H1 (cell line): ENCODE results near the gene NHSL2. TPM values are rescaled to one million over a fixed set of nuclear protein-coding genes. Genes with fewer than 3 reads are reported as not detected.

ENCODE experiments used
- CTCF ChIA-PET: fragments of 300-600 bp; sonication (Branson Sonifier 250); formaldehyde crosslinking; loops from one replicate; lab custom pipeline; 2021; ENCODE audit not compliant: partially characterized antibody; lab: Charles Lee
- POLR2A ChIA-PET: fragments of 300-600 bp; sonication (Branson Sonifier 250); formaldehyde crosslinking; loops from one replicate; lab custom pipeline; 2021; ENCODE audit warnings: inconsistent platforms; ENCODE audit not compliant: partially characterized antibody; lab: Charles Lee
- DNase-seq, 2 experiments: peaks; one replicate each; pipeline versions ENCODE4 v3.0.0 to v3.0.0-alpha.2; 2010 to 2022; ENCODE audit warnings: low spot score in 2 of 2, low read depth in 1 of 2, mixed read lengths in 1 of 2
- FAIRE-seq: peaks from 2 replicates; lab custom pipeline; 2011; peaks lifted over from hg19 to GRCh38; lab: Jason Lieb, UNC
- H2AFZ ChIP-seq: 2 replicates; pipeline ENCODE4 v1.8.1; 2012; ENCODE audit warnings: low read length, inconsistent platforms
- H2AK5ac ChIP-seq: 2 replicates; pipeline ENCODE4 v1.6.1; 2013; ENCODE audit warnings: low read depth, low read length
- H2BK120ac ChIP-seq: replicated peaks from 2 replicates; pipeline ENCODE3; 2013; ENCODE audit warnings: low read depth, low read length, inconsistent platforms
- H2BK12ac ChIP-seq: 2 replicates; pipeline ENCODE4 v1.6.1; 2013; ENCODE audit warnings: low read depth, low read length
- H2BK15ac ChIP-seq: 2 replicates; pipeline ENCODE4 v1.6.1; 2013; ENCODE audit warnings: low read length
- H2BK20ac ChIP-seq: 2 replicates; pipeline ENCODE4 v1.6.1; 2013; ENCODE audit warnings: low read length
- H2BK5ac ChIP-seq: 2 replicates; pipeline ENCODE4 v1.6.1; 2013; ENCODE audit warnings: low read depth, low read length
- H3K14ac ChIP-seq: 2 replicates; pipeline ENCODE4 v1.6.1; 2013; ENCODE audit warnings: inconsistent platforms; ENCODE audit not compliant: insufficient read length
- H3K18ac ChIP-seq: 2 replicates; pipeline ENCODE4 v1.6.1; 2013; ENCODE audit warnings: low read length; ENCODE audit errors: extremely low read depth
- H3K23ac ChIP-seq: 2 replicates; pipeline ENCODE4 v1.6.1; 2013; ENCODE audit warnings: inconsistent platforms; ENCODE audit not compliant: insufficient read length
- H3K23me2 ChIP-seq: 2 replicates; pipeline ENCODE4 v1.6.1; 2013; ENCODE audit warnings: low read depth, low read length
- H3K27ac ChIP-seq: 2 replicates; pipeline ENCODE4 v1.6.1; 2011; ENCODE audit warnings: low read depth, low read length, inconsistent platforms
- H3K27me3 ChIP-seq, 4 experiments: replicated peaks in 1 of 4; 1 replicate in 1 of 4; 2 replicates in 3 of 4; pipeline versions ENCODE4 v1.6.1 to v1.8.1; 2011 to 2013; ENCODE audit warnings: low read length in 3 of 4, mild to moderate bottlenecking in 3 of 4, inconsistent platforms in 2 of 4, mixed read lengths in 2 of 4, moderate library complexity in 1 of 4; ENCODE audit not compliant: control insufficient read depth in 3 of 4, insufficient read depth in 3 of 4; ENCODE audit errors: extremely low read depth in 1 of 4
- H3K36me3 ChIP-seq, 4 experiments: 2 replicates each; pipeline versions ENCODE4 v1.6.1 to v1.8.1; 2011 to 2013; ENCODE audit warnings: mild to moderate bottlenecking in 4 of 4, low read length in 3 of 4, moderate library complexity in 2 of 4, control low read depth in 1 of 4, inconsistent platforms in 1 of 4; ENCODE audit not compliant: insufficient read depth in 4 of 4, control insufficient read depth in 2 of 4
- H3K4ac ChIP-seq: replicated peaks from 2 replicates; pipeline ENCODE3; 2013; ENCODE audit warnings: low read length, low read depth, mixed read lengths, inconsistent platforms; ENCODE audit not compliant: insufficient read length
- H3K4me1 ChIP-seq, 4 experiments: replicated peaks in 1 of 4; 1 replicate in 1 of 4; 2 replicates in 3 of 4; pipeline versions ENCODE4 v1.6.1 to v1.8.1; 2011 to 2013; ENCODE audit warnings: low read length in 3 of 4, inconsistent platforms in 2 of 4, mixed read lengths in 1 of 4; ENCODE audit not compliant: insufficient read depth in 4 of 4, control insufficient read depth in 3 of 4
- H3K4me2 ChIP-seq, 2 experiments: 2 replicates each; pipeline versions ENCODE4 v1.6.1 to v1.8.1; 2011 to 2013; ENCODE audit warnings: low read depth in 2 of 2, low read length in 2 of 2, control low read depth in 1 of 2, inconsistent platforms in 1 of 2, mild to moderate bottlenecking in 1 of 2; ENCODE audit not compliant: insufficient read depth in 1 of 2
- H3K4me3 ChIP-seq, 4 experiments: fragments of 200-600, 300-600 bp in 1 of 4; sonication (generic), shearing (Covaris generic), sonication (Bioruptor Twin) in 1 of 4; 2 replicates each; pipeline versions ENCODE4 v1.5.1 to v1.8.1; 2011 to 2016; ENCODE audit warnings: low read length in 4 of 4, low read depth in 3 of 4, control low read depth in 2 of 4, inconsistent platforms in 2 of 4, mild to moderate bottlenecking in 2 of 4, mixed read lengths in 1 of 4, moderate library complexity in 1 of 4; ENCODE audit not compliant: insufficient read depth in 2 of 4; ENCODE audit errors: extremely low read depth in 1 of 4
- H3K56ac ChIP-seq: replicated peaks from 2 replicates; pipeline ENCODE3; 2013; ENCODE audit warnings: low read depth, mild to moderate bottlenecking, mixed read lengths, low read length, inconsistent platforms; ENCODE audit not compliant: insufficient read length
- H3K79me1 ChIP-seq: 2 replicates; pipeline ENCODE4 v1.6.1; 2013; ENCODE audit warnings: low read depth, low read length, control low read depth
- H3K79me2 ChIP-seq, 2 experiments: 2 replicates each; pipeline versions ENCODE4 v1.6.1 to v1.8.1; 2012 to 2013; ENCODE audit warnings: low read length in 2 of 2, mild to moderate bottlenecking in 2 of 2, inconsistent platforms in 1 of 2; ENCODE audit not compliant: insufficient read depth in 2 of 2, control insufficient read depth in 1 of 2
- H3K9ac ChIP-seq, 4 experiments: replicated peaks in 1 of 4; 1 replicate in 1 of 4; 2 replicates in 3 of 4; pipeline versions ENCODE4 v1.6.1 to v1.8.1; 2011 to 2013; ENCODE audit warnings: low read depth in 3 of 4, low read length in 3 of 4, control low read depth in 2 of 4, mild to moderate bottlenecking in 2 of 4, moderate library complexity in 2 of 4, inconsistent platforms in 1 of 4; ENCODE audit errors: extremely low read depth in 1 of 4
- H3K9me3 ChIP-seq, 2 experiments: 2 replicates each; pipeline versions ENCODE4 v1.6.1 to v1.8.1; 2012 to 2013; ENCODE audit warnings: mild to moderate bottlenecking in 2 of 2, moderate library complexity in 2 of 2, control low read depth in 1 of 2, inconsistent platforms in 1 of 2, low read depth in 1 of 2, low read length in 1 of 2, mixed read lengths in 1 of 2; ENCODE audit not compliant: insufficient read depth in 2 of 2
- H4K20me1 ChIP-seq, 2 experiments: replicated peaks in 1 of 2; 2 replicates each; pipeline versions ENCODE3 to v1.8.1; 2011 to 2013; ENCODE audit warnings: inconsistent platforms in 2 of 2, low read length in 2 of 2, mild to moderate bottlenecking in 1 of 2; ENCODE audit not compliant: insufficient read depth in 2 of 2, control insufficient read depth in 1 of 2
- H4K5ac ChIP-seq: 2 replicates; pipeline ENCODE4 v1.6.1; 2013; ENCODE audit warnings: low read length, low read depth, mixed read lengths, inconsistent platforms; ENCODE audit not compliant: insufficient read length
- H4K8ac ChIP-seq: 2 replicates; pipeline ENCODE4 v1.8.0; 2013; ENCODE audit warnings: mild to moderate bottlenecking, moderate library complexity, low read length, inconsistent platforms; ENCODE audit not compliant: insufficient read depth; ENCODE audit errors: extremely low read depth
- H4K91ac ChIP-seq: replicated peaks from 2 replicates; pipeline ENCODE3; 2013; ENCODE audit warnings: low read length, mixed read lengths, inconsistent platforms; ENCODE audit not compliant: insufficient read length
- GTF2F1 ChIP-seq: IDR thresholded peaks from 2 replicates; pipeline ENCODE4 v1.6.1; 2012; ENCODE audit warnings: low read depth, low read length, improper control_type of control experiment, borderline replicate concordance
- KDM5A ChIP-seq: fragments of 200-600 bp; IDR thresholded peaks from 2 replicates; pipeline ENCODE4 v1.7.1; 2012; ENCODE audit warnings: mild to moderate bottlenecking, low read length, inconsistent platforms, mixed read lengths
- WGBS, 2 experiments: shearing (Covaris generic) in 1 of 2; methylation state at CpG; one replicate each; pipeline versions ENCODE4 v1.1.6 to v1.1.7; 2013 to 2015; ENCODE audit warnings: low lambda C conversion rate in 2 of 2, mixed read lengths in 2 of 2, inconsistent platforms in 1 of 2, low coverage in 1 of 2, missing lambda C conversion rate in 1 of 2; ENCODE audit not compliant: insufficient replicate concordance in 2 of 2, insufficient coverage in 1 of 2, insufficient read length in 1 of 2; ENCODE audit errors: extremely low coverage in 1 of 2, missing lambda C conversion rate in 1 of 2; 5-methylcytosine and 5-hydroxymethylcytosine counted together
- polyA plus RNA-seq, 7 experiments: library from polyadenylated mRNA; depleted of rRNA in 3 of 7; stranded (reverse) in 5 of 7; unstranded in 2 of 7; fragments of >200 nt in 5 of 7; fragments of 200-250 nt in 2 of 7; gene quantifications; 1 replicate in 5 of 7; 2 replicates in 1 of 7; 4 replicates in 1 of 7; pipeline versions ENCODE4 v1.2.1 to v1.2.3, GENCODE V29; 2011 to 2013; ENCODE audit warnings: missing spikeins in 2 of 7, mixed read lengths in 2 of 7
- total RNA-seq: library from RNA; stranded (reverse); fragmentation: NEBNext Ultra II Directional; extraction: Animal tissue kit (Norgen Biotek cat#: 25700); gene quantifications from 2 replicates; pipeline ENCODE4 v1.2.1, GENCODE V29; 2021
- TF ChIP-seq, protein P1 (sequence below): IDR thresholded peaks from 2 replicates; pipeline ENCODE4 v1.6.1; 2011; ENCODE audit warnings: low read length, improper control_type of control experiment
- TF ChIP-seq, protein P2 (sequence below): IDR thresholded peaks from 2 replicates; pipeline ENCODE4 v1.6.1; 2012; ENCODE audit warnings: inconsistent platforms
- TF ChIP-seq, protein P3 (sequence below): IDR thresholded peaks from 2 replicates; pipeline ENCODE4 v1.6.1; 2011; ENCODE audit warnings: low read depth, mild to moderate bottlenecking, low read length; ENCODE audit not compliant: insufficient read depth

Gene NHSL2
- total and polyA plus RNA-seq, 2 of the 8 experiments (the other 6 are each of a cell fraction or from before 2014, with no cell fraction given), result 3.7 to 7.2 TPM

DNA sequence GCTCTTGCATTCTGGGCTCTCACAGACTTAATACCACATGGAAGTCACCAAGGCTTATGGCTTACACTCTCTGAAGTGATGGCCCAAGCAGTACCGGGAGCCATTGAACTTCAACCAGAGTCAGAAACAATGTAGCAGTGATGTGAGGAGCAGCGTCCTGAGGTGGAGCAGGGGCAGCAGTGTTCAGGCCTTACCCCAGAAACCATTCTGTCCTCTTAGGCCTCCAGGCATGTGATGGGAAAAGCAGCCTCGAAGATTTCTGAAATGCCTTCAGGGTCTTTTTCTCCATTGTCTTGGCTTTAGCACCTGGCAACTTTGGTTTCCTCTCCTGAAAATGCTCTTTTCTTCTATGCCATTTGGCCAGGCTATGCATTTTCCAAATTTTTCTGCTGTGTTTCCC lies 248.1 kb downstream of the NHSL2 start:
- Histone ChIP-seq H3K79me2 (no peaks in the 10 kb centered on the region), H3K27me3 (no peaks in the 10 kb centered on the region), H3K27ac (no peak overlapping the region), H3K9ac (no peak overlapping the region), H3K36me3 (no peaks in the 10 kb centered on the region), H3K23ac (no peak overlapping the region), H4K20me1 (no peaks in the 10 kb centered on the region), H3K18ac (no peak overlapping the region), H3K9me3 (peaks cover 3 to 6% of the 10 kb centered on the region in 2 experiments; a peak in 2 of 4 replicates), H3K4ac (no peak overlapping the region), H3K56ac (no peak overlapping the region), H2BK20ac (no peak overlapping the region), H4K91ac (no peak overlapping the region), H2BK5ac (no peak overlapping the region), H3K4me1 (no peaks in the 10 kb centered on the region), H2AK5ac (no peak overlapping the region), H3K23me2 (no peaks in the 10 kb centered on the region), H3K4me2 (no peak overlapping the region), H4K8ac (no peak overlapping the region), H2AFZ (no peak overlapping the region), H3K14ac (no peak overlapping the region), H3K79me1 (no peaks in the 10 kb centered on the region), H2BK15ac (no peak overlapping the region), H2BK120ac (no peak overlapping the region), H4K5ac (no peak overlapping the region), H3K4me3 (no peak overlapping the region), H2BK12ac (no peak overlapping the region)
- DNase-seq (no peak), FAIRE-seq (no peak)
- ChIA-PET CTCF (no interaction called here), POLR2A (no interaction called here)
- TF ChIP-seq, protein P1, sequence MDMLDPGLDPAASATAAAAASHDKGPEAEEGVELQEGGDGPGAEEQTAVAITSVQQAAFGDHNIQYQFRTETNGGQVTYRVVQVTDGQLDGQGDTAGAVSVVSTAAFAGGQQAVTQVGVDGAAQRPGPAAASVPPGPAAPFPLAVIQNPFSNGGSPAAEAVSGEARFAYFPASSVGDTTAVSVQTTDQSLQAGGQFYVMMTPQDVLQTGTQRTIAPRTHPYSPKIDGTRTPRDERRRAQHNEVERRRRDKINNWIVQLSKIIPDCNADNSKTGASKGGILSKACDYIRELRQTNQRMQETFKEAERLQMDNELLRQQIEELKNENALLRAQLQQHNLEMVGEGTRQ, result no peak
- TF ChIP-seq GTF2F1 (no peak), KDM5A (no peak)
- TF ChIP-seq, protein P2, sequence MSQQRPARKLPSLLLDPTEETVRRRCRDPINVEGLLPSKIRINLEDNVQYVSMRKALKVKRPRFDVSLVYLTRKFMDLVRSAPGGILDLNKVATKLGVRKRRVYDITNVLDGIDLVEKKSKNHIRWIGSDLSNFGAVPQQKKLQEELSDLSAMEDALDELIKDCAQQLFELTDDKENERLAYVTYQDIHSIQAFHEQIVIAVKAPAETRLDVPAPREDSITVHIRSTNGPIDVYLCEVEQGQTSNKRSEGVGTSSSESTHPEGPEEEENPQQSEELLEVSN, result no peak
- TF ChIP-seq, protein P3, sequence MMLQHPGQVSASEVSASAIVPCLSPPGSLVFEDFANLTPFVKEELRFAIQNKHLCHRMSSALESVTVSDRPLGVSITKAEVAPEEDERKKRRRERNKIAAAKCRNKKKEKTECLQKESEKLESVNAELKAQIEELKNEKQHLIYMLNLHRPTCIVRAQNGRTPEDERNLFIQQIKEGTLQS, result no peak
- 96% methylated on average over 3 of the region's 3 CpGs; no CpG with 5 or more reads in 1 of the 2 experiments for WGBS, 2 experiments
